Stimulated activated CD4-positive, alpha-beta T cell treated with anti-CD3 and anti-CD28 coated beads, Interleukin-2, amount 100 ng/mL, for 24 hours (primary cell): Measurements from ENCODE around the gene HERC6.
"Not testable (repeated sequence)": the region's sequence is repeated elsewhere in the genome, so short reads cannot be mapped to it uniquely, and the experiment has no call there.

Experiments
- DNase-seq, 2 donors: peaks; one replicate each; pipeline ENCODE4 v3.0.0-alpha.2; 2020

The HERC6 gene

DNA sequence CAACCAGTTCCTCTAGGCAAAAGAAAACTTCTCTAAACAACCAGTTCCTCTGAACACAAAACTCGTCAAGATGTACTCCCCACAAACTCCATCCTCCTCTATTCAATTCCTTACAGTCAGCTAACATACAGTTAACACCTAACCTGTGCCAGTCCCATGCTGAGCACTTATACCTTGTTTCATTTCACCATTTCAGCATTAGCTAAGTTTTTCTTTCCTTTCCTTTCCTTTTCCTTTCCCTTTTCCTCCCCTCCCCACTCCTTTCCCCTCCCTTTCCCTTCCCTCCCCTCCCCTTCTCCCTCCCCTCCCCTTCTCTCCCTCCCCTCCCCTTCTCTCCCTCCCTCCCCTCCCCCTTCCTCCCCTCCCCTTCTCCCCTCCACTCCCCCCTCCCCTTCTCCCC, 13.1 kb downstream of the HERC6 start:
- no peak for DNase-seq

DNA sequence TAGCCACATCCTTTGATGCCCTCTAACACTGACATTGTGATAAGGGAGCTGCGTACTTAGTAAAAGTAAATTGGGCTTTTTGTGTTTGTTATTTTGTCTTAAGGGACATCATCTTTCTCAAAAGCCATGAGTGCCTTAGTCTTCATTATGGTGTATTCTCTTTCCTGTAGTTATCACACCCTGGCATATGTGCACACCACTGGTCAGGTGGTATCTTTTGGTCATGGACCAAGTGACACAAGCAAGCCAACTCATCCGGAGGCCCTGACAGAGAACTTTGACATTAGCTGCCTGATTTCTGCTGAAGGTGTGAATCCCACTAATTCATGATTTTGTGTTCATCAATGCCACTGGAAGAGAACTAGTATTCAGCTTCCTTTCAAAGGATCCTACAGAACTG, 18.0 kb downstream of the HERC6 start:
- DNase-seq, result no peak

DNA sequence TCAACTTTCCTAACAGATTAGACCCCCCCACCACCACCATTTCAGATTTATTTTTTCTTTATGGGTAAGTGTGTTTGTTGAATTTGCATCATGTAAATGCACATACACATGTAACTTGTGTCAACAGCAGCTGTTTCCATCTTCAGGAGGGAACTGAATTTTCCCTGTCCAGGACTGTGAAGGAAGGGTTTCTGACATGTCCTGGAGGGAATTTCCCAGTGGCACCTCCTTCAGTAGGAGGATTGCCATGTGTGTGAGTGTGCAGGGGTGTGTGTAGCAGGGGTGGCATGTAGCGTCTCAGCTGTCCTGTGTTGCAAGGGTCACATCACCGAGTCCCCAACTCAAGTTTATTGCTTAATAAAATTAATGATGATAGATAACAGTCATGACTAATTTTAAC, 19.7 kb downstream of the HERC6 start:
- DNase-seq, result no peak

DNA sequence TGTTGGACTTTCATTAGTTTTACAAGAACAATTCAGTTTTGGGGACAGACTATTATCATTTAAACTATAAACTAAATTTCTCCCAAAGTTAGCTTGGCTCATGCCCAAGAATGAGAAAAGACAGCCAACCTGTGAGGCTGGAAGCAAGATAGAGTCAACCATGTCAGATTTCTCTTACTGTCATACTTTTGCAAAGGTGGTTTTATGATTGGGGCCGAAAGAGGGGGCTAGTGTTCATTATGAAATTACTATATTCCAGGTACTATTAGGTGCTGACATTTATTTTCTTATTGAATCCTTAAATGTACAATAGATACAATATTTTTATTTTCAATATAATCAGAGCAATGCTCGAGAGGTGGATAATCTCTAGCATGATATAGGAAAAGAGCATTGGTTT, 30.6 kb downstream of the HERC6 start:
- no peak for DNase-seq

DNA sequence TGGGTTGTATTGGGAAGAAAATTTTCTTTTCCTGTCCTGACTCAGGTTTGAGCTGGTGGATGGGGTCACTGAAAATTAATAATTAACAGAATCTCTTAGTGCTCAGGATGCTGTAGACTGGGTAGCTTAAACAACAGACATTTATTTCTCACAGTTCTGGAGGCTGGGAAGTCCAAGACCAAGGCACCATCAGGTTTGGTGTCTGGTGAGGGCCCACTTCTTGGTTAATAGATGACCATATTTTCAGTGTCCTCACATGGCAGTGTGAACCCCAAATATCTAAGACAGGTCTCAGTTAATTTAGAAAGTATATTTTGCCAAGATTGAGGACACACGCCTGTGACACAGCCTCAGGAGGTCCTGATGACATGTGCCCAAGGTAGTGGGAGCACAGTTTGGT, 31.1 kb downstream of the HERC6 start:
- no peak for DNase-seq

DNA sequence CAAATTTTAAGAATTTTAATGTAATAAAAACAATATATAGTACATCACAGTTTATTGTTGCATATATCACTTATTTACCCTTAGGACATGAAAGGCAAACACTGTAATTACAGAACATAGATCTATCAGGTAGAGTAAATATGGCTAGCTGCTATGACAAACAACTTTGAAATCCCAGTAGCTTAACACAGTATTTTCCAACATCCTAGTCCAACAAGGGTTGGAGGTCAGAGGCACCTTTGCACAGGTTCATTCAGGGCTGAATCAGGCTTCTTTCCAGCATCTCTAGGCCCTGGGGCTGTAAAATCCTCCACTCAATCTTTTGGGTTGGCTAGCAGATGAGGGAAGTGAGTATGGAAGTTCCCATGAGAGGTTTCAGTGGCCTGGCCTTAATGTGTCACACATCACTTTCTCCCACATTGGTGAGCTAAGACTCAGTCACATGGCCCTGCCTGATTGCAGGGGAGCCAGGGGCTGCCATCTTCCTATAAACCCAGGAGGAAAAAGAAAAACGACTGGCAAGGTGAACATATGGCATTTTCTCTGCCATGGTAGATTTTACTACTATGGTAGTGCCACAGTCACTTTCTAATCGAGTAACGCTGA, 32.9 kb downstream of the HERC6 start:
- no peak for DNase-seq

DNA sequence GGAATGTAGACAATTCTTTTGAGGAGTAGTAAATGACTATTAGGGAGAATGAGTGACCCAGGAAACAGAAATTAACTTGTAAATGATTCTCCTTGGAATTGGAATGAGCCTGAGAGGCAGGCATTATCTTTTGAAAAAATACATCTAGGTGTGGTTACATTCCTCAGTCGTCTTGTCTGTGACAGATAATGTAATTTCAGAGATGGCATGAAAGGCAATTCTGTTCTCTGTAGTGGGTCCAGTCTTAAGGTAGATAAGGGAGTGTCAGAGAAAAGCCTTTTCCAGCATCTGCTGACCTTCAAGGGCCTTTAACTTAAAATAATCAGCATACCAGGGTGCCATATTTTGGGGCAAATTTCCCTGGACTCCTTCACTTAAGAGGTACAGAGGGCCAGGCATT, 35.1 kb downstream of the HERC6 start:
- DNase-seq, result no peak

DNA sequence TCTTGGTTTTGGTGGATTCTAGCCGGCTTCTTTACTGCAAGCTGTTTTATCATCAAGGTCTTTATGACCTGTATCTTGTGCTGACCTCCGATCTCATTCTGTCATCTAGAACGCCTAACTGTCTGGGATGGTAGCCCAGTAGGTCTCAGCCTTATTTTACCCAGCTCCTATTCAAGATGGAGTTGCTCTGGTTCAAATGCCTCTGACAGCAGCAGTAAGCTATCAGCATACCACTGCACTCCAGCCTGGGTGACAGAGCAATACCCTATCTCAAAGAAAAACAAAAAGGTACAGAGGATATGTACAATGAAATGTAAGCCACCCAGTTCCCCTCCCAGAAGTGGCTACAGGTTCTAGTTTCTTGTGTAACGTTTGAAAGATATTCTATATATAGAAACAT, 36.1 kb downstream of the HERC6 start:
- DNase-seq, result no peak

DNA sequence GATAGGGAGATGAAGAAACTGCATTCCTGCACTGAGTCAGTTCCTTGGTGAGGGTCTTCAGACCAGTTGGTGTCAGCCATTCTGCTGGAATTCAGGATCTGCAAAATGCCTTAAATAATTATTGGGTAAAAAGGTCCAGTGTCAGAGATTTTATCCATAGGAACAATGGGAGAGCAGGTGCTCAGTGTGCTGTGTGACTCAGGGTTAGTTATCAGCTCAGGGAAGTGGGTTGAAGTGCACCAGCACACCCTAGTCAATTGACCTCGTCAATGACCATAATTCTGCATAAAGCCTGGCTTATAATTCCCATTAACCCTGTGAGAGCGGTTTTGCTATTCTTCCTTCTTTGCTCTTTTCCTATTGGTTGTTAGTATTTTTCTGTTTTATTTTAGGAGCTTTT, 37.3 kb downstream of the HERC6 start:
- no peak for DNase-seq

DNA sequence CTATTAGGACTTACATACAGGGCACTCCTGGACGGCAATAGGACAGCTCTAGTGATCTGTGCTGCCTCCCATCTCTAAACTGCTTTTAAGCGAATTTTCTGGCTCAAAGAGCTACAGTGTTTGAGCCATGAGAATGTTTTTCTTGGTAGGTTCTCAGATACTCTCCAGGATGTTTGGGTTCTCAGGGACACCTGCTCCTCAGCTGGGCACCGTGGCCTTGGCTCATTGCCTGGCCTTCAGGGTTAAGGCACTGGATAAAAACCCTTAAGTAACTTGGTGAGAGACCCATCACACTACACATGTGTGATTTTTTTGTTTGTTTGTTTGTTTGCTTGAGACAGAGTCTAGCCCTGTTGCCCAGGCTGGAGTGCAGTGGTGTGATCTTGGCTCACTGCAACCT, 39.8 kb downstream of the HERC6 start:
- no peak for DNase-seq

DNA sequence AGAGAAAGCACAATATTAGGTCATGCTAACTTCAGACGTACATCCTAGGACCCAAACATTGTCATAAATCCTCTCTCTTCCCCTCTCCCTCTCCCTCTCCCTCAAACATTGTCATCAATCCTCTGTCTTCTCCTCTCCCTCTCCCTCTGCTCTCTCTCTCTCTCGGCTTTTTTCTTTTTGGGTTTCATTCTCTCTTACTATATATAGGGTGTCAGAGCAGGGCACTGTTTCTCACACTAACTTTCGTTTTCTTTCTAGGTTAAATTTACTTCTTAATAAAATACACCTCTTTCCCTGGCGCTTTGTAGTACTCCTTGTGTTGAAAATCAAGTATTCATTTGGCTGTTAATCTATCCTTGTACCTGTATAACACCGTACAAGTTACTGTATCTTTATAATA, 41.2 kb downstream of the HERC6 start:
- DNase-seq, result no peak

DNA sequence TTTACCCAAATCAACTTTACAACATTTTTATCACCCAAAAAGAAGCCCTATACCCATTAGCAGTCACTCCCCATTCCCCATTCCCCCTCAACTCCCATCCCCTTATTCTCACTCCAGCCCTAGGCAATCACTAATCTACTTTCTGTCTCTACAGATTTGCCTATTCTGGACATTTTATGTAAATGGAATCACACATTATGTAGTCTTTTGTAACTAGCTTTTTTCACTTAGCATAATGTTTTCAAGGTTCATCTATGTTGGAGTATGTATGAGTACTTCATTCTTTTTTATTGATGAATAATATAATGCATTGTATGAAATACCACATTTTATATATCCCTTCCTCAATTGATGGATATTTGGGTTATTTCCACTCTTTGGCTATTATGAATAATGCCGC, 42.2 kb downstream of the HERC6 start:
- no peak for DNase-seq

DNA sequence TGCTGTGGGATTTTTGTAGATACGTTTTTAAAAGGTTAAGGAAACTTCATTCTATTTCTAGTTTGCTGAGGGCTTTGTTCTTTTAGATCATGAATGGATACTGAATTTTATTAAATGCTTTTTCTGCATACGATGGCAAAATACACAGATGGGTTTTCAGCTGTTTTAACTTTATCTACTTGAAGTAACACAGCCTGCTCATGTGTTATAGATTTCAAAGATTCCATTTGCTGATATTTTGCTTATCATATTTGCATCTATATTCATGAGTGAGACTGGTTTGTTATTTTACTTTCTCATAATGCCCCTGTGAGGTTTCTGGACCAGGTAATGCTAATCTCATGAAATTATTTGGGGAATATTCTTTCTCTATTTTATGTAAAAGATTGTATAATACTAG, 43.8 kb downstream of the HERC6 start:
- DNase-seq, result no peak

DNA sequence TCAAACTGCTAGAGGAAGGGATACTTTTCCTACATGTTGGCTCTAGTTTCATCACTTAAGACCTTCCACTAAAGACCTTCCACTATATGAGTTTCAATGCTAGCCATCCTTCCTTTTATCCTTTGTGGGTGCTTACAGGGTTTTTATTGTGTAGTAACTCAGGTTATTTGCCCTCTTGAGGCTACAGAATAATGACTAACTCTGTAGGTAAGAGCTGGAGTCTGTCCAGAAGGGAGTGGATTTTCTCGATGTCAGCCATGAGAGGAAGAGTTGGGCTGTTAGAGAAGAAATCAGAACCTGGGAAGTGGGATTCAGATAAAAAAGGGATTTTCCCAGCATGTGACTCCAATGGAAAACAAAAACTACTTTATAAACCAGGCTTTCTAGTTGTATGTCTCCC, 50.7 kb downstream of the HERC6 start:
- no peak for DNase-seq

DNA sequence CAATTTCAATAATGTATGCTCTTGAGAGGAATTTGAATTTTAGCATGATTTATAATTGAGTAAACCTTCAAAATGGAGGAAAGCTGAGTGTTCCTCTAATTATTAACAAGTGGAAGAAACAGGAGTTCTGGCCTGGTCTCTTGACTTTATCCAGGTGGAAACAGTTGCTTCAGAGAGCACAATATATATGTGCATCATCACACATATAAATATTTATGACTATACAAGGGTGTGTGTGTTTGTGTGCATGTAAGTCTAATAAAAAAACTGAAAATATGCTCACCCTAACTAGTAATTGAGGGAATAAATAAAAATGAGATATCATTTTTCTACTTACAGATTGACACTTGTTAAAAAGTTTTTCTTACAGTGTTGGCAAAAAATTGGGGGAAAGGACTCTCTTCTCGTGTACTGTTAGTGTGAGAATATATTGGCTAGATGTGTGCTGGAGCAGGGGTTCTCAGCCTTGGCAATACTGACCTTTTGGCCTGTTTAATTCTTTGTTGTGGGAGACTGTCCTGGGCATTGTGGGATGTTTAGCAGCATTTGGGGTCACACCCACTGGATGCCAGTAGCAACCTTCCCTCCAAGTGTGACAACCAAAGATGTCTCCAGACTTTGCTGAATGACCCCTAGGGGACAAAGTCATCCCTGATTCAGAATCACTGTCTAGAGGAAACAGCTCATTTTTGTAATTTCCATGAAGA, 57.5 kb downstream of the HERC6 start:
- no peak for DNase-seq

DNA sequence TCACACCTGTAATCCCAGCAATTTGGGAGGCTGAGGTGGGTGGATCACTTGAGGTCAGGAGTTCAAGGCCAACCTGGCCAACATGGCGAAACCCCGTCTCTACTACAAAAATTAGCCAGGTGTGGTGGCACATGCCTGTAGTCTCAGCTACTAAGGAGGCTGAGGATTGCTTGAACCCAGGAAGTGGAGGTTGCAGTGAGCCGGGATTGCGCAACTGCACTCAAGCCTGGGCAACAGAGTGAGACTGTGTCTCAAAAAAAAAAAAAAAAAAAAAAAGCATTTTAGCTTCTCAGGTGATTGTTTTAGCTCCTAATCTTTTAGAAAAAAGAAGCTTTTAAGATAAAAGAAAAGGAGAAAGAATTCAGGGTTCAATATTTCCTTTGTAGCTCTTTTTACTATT, 59.2 kb downstream of the HERC6 start:
- DNase-seq, result not testable (repeated sequence)

DNA sequence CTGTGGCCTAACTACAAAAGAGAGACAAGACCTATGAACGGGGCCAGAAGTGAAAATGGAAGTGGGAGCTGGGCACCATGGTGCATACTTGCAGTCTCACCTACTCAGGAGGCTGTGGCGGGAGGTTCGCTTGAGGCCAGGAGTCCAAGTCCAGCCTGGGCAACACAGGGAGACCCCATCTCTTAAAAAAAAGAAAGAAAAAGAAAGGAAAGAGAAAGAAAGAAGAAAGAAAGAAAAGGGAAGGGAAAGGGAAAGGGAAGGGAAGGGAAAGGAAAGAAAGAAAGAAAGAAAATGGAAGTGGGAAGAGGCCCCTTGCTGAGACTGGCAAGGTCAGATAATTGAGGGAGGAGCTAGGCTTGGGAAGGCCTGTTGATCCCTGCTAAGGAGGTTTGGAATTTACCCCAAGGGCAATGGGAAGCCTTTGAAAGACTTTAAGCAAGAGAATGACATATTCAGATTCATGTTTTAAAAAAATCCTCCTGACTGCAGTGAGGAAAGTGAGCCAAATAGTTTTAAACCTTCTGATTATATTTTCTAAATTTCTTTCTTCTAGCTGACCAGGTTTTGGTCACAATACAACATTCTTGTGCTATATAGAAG, 60.6 kb downstream of the HERC6 start:
- no peak for DNase-seq

DNA sequence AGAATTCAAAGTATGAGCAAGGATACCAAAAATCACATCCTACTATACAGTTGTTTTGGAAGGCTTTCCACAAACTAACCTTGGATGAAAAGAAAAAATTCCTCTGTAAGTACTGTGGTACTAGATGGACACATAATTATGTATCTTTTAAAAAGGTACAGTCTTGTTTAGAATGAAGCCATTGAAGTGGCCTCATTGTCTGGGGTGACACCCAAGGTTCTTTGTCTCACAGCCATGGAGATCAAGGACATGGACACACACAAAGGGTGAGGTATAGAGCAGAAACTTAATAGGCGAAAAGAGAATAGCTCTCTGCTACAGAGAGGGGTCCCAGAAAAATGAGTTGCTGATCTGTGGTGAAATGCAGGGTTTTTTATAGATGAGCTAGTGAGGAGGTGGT, 61.5 kb downstream of the HERC6 start:
- DNase-seq, result no peak

DNA sequence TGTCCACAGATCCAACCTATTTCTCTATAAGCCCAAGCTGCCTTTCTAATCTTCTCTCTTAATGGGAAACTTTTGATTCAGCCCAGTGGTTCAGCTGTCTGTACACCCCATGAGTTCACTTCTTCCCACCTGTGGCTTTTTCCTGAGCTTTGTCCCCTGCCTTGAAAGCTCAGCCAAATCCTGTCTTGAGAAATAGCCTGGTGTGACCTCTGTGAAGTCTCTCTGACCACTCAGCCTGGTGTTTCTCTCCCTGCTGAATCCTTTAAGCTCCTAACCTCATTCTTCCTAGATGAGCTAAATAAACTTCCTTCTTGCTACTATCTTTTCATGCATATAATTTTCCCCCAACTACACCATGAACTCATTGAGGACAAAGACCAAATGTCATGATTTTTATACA, 63.0 kb downstream of the HERC6 start:
- no peak for DNase-seq

DNA sequence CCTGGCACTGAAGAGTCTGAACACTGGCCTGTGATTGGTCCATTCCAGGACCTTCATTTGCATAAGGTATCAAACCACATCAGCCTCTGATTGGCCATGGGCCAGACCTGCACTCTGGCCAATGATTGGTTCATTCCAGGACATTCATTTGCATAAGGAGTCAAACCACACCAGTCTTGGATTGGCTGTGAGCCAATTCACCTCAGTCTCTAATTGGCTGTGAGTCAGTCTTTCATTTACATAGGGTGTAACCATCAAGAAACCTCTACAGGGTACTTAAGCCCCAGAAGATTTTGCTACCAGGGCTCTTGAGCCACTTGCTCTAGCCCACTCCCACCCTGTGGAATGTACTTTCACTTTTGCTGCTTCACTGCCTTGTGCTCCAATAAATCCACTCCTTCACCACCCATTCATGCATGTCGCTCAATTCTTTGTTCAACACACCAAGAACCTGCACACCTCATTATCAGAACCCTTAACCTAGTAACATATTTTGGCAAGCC, 64.1 kb downstream of the HERC6 start:
- DNase-seq, result no peak

DNA sequence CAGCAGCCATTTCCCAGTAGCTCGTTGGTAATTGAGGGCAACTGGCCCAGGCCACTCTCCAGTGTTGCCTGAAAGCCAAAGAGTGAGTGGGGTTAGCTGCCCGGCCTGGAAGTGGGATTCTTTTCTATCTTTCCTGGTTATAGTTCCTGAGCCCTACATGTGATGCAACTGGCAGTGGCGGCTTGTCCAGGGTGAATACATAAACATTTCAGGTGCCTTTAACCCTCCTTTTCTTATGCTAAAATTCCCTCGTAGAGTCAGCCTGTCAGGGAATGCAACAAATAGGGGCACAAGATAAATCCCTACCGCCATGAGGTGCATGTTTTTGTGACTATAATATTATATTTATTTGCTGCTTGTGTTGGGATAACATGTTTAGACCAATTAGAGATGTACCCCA, 64.8 kb downstream of the HERC6 start:
- DNase-seq, result no peak

DNA sequence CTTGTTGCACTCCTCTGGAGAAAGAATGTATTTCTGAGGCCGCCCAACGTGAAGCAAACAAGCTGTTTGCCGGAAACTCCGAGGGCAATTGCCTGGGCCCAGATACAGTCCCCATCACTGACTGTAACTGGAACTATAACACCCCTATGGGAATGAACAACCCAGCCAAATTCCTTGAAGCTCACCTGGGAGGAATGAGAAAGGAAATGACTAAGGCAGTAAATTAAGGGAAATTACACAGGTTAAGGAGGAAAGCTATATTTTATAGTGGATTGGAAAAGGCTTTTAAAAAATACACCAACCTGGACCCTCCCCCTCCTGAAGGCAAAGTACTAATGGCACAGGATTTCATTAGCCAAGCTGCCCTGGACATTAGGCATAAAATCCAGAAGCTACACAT, 66.6 kb downstream of the HERC6 start:
- DNase-seq, result no peak

DNA sequence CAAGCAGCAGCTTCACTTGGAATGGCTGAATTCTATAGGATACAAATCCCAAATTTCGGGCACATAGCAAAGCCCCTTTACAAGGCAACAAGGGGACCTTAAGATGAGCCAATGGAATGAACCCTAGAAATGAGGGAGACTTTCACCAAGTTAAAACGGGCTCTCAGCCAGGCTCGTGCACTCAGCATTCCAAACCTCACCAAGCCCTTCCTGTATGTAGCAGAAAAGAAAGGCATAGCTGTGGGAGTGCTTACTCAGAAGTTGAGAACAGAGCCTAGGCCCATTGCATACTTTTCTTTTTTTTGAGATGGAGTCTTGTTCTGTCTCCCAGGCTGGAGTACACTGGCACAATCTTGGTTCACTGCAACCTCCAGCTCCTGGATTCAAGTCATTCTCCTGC, 67.5 kb downstream of the HERC6 start:
- no peak for DNase-seq

DNA sequence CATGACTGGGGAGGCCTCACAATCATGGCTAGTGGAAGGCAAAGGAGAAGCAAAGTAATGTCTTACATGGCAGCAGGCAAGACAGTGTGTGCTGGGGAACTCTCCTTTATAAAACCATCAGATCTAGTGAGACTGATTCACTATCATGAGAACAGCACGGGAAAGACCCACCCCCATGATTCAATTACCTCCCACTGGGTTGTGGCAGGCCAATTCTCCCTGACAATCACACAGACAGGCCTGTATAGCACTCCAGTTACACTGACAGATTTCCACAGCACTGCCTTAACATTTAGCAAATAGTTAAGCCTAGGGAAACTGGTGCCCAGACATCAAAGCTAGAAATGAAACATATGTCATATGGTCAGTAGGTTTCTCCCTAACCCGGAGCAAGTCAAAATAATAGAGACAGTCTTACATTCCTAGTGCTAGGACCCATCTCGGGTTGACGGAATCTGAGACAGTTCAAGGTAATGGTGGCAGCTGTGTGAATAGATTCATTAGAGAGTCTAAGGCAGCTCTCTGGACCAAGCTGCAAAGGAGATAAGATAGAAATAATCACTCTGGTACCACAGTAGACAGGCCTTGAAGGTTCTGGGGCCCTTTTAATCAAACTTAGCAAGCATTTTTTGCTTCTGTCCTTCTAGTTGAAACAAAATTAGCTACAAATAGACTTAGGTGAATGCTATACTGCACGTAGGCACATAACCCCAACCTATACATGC, 68.9 kb downstream of the HERC6 start:
- DNase-seq, result no peak
